ENCODE results near the gene MRPS2. TPM values are rescaled to one million over a fixed set of nuclear protein-coding genes. Genes with fewer than 3 reads are reported as not detected.
"Not testable (repeated sequence)": the region's sequence is repeated elsewhere in the genome, so short reads cannot be mapped to it uniquely, and the experiment has no call there.

The MRPS2 gene
- total and polyA plus RNA-seq, 4 donors: 10.9 to 71.8 (median 31.5) TPM

GRCh38 chr9:135512904-135513303 is 12.4 kb downstream of the MRPS2 start:
- H3K4me3 ChIP-seq (ENCODE audit: low read depth in 1 of 3, low read length in 3 of 3): no peak overlapping the region
- WGBS: 55% methylated on average over 7 of the region's 7 CpGs
- H3K36me3 ChIP-seq (ENCODE audit: control insufficient read depth in 4 of 4, insufficient read depth in 3 of 4, low read depth in 1 of 4, low read length in 3 of 4): no peaks in the 10 kb centered on the region
- no peak overlapping the region for H3K9ac ChIP-seq (ENCODE audit: low read depth in 1 of 2, low read length in 2 of 2)
- no peak for DNase-seq (ENCODE audit: low spot score)
- H3K27me3 ChIP-seq (ENCODE audit: control insufficient read depth in 4 of 4, insufficient read depth in 4 of 4, low read length in 3 of 4): peaks cover 0 to 2% (median 0%) of the 10 kb centered on the region in 4 donors
- TF ChIP-seq YY1 (IDR thresholded peaks at IDR 0.05): no peak
- no peak for TF ChIP-seq FOXA1 (IDR thresholded peaks at IDR 0.05)
- TF ChIP-seq RAD21 (IDR thresholded peaks at IDR 0.05): no peak
- no peak for TF ChIP-seq TAF1 (conservative IDR thresholded peaks at IDR 0.05)
- TF ChIP-seq FOXA2 (IDR thresholded peaks at IDR 0.05): no peak
- TF ChIP-seq JUND (IDR thresholded peaks at IDR 0.05): no peak
- no peak for TF ChIP-seq SP1 (IDR thresholded peaks at IDR 0.05)
- no peak for TF ChIP-seq ZBTB33 (IDR thresholded peaks at IDR 0.05)
- no peak for TF ChIP-seq HNF4G (IDR thresholded peaks at IDR 0.05)
- TF ChIP-seq REST (IDR thresholded peaks at IDR 0.05): no peak
- TF ChIP-seq NR2F2 (IDR thresholded peaks at IDR 0.05): no peak
- no peak for TF ChIP-seq RXRA (IDR thresholded peaks at IDR 0.05)
- no peak for TF ChIP-seq CTCF (IDR thresholded peaks at IDR 0.05; ENCODE audit: low read depth, low read length, missing input control)
- TF ChIP-seq HNF4A (conservative IDR thresholded peaks at IDR 0.05): no peak
- TF ChIP-seq GABPA (IDR thresholded peaks at IDR 0.05 in 1 of 2, conservative IDR thresholded peaks at IDR 0.05 in 1 of 2): no peak
- H3K4me1 ChIP-seq (ENCODE audit: control insufficient read depth in 4 of 4, insufficient read depth in 4 of 4, low read length in 3 of 4): no peaks in the 10 kb centered on the region
- no peaks in the 10 kb centered on the region for H3K9me3 ChIP-seq (ENCODE audit: control insufficient read depth in 4 of 4, low read length in 3 of 4)
- H3K27ac ChIP-seq (ENCODE audit: low read depth in 1 of 2, low read length in 2 of 2): no peak overlapping the region

- no peaks in the 10 kb centered on the region for H3K4me1 ChIP-seq (ENCODE audit: control insufficient read depth in 4 of 4, insufficient read depth in 4 of 4, low read length in 3 of 4)
- H3K27ac ChIP-seq (ENCODE audit: low read depth in 1 of 2, low read length in 2 of 2): no peak overlapping the region
- WGBS: 76% methylated on average over 19 of the region's 19 CpGs
- no peak for DNase-seq (ENCODE audit: low spot score)
- peaks cover 0 to 2% (median 0%) of the 10 kb centered on the region in 4 donors for H3K27me3 ChIP-seq (ENCODE audit: control insufficient read depth in 4 of 4, insufficient read depth in 4 of 4, low read length in 3 of 4)
- no peaks in the 10 kb centered on the region for H3K9me3 ChIP-seq (ENCODE audit: control insufficient read depth in 4 of 4, low read length in 3 of 4)
- no peak overlapping the region for H3K4me3 ChIP-seq (ENCODE audit: low read depth in 1 of 3, low read length in 3 of 3)
- no peak for TF ChIP-seq FOXA1 (IDR thresholded peaks at IDR 0.05)
- no peak for TF ChIP-seq HNF4A (conservative IDR thresholded peaks at IDR 0.05)
- TF ChIP-seq FOXA2 (IDR thresholded peaks at IDR 0.05): no peak
- TF ChIP-seq SP1 (IDR thresholded peaks at IDR 0.05): no peak
- no peak for TF ChIP-seq REST (IDR thresholded peaks at IDR 0.05)
- no peak for TF ChIP-seq HNF4G (IDR thresholded peaks at IDR 0.05)
- no peak for TF ChIP-seq EGR1 (IDR thresholded peaks at IDR 0.05; ENCODE audit: low read depth in 2 of 2)
- TF ChIP-seq YY1 (IDR thresholded peaks at IDR 0.05): no peak
- no peak for TF ChIP-seq TAF1 (conservative IDR thresholded peaks at IDR 0.05)
- no peak overlapping the region for H3K9ac ChIP-seq (ENCODE audit: low read depth in 1 of 2, low read length in 2 of 2)
- no peaks in the 10 kb centered on the region for H3K36me3 ChIP-seq (ENCODE audit: control insufficient read depth in 4 of 4, insufficient read depth in 3 of 4, low read depth in 1 of 4, low read length in 3 of 4)
Measured at GRCh38 chr9:135513351-135513846, 12.9 kb downstream of the MRPS2 start.

- 86% methylated on average over 9 of the region's 9 CpGs for WGBS
- H3K9me3 ChIP-seq (ENCODE audit: control insufficient read depth in 4 of 4, low read length in 3 of 4); DNase-seq (ENCODE audit: low spot score); H3K27me3 ChIP-seq (ENCODE audit: control insufficient read depth in 4 of 4, insufficient read depth in 4 of 4, low read length in 3 of 4); H3K9ac ChIP-seq (ENCODE audit: low read depth in 1 of 2, low read length in 2 of 2); H3K4me1 ChIP-seq (ENCODE audit: control insufficient read depth in 4 of 4, insufficient read depth in 4 of 4, low read length in 3 of 4); H3K4me3 ChIP-seq (ENCODE audit: low read depth in 1 of 3, low read length in 3 of 3); H3K27ac ChIP-seq (ENCODE audit: low read depth in 1 of 2, low read length in 2 of 2); H3K36me3 ChIP-seq (ENCODE audit: control insufficient read depth in 4 of 4, insufficient read depth in 3 of 4, low read depth in 1 of 4, low read length in 3 of 4): not testable (repeated sequence)
Measured at GRCh38 chr9:135513906-135514305, 13.4 kb downstream of the MRPS2 start.

Data from liver (tissue), 9 donors.